A549 treated with Mapracorat at 1 μM for 4 hours (cell line): ENCODE measurements around the gene HECA. TPM values are rescaled to one million over a fixed set of nuclear protein-coding genes. Genes with fewer than 3 reads are reported as not detected.

Experiments
- total RNA-seq: library from RNA; stranded (reverse); fragments of 200-300 nt; extraction: Qiagen RNA extraction; gene quantifications from 5 replicates; pipeline ENCODE4 v1.2.3, GENCODE V29; 2022

The HECA gene
- 1.3 to 2.1 TPM (median 1.9 TPM) in 5 replicates for total RNA-seq

DNA sequence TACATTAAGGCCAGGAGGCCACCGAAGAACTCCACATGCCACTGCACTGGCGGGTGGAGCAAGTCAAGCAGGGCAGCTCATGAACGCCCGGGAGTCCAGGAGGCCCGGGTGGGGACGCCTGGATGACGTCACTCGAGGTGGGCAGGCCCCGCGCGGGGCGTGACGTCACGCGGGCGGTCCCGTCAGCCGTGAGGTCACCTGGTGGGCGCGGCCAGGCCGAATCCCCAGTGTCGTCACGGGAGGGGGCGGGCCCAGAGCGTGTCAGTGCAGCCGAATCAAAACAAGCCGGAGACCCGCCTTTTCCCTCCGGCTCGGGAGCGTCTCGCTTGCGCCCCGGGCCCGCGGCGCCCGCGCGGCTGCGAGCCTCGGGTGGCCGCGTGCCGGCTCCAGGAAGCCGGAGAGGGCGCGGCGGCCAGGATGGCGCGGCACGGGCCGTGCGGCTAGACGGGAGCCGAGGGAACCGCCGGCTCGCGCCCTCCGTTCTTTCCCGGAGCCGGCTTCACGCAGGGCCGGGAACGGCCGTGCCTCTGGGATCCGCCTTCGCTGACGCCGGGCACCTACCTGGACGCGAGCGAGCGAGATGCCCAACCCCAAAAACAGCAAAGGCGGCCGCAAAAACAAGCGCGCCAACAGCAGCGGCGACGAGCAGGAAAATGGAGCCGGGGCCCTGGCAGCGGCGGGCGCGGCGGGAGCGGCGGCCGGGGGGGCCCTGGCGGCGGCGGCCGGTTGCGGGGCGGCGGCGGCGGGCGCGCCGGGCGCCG lies at the start of gene HECA:
TSS of gene HECA (plus strand) at position 264 of the 761 bp plus-strand sequence. CDS start at position 581, 317 bp downstream.

Other genes with a start within 250 kb of the HECA start
- 23.9 to 25.8 TPM (median 24.3 TPM) in 5 replicates for gene REPS1, start 146.8 kb upstream of the HECA start, total RNA-seq
- gene ABRACL, start 106.3 kb upstream of the HECA start, total RNA-seq, result 43.5 to 62.9 TPM (median 47.6 TPM) in 5 replicates
- gene TXLNB, start 156.9 kb downstream of the HECA start, total RNA-seq, result not detected in 5 replicates
- gene CITED2, start 239.6 kb downstream of the HECA start, total RNA-seq, result 21.5 to 34.3 TPM (median 33.0 TPM) in 5 replicates